HG03060 (cell line): ENCODE data around the gene OR9G1.
"Not testable (repeated sequence)": the region's sequence is repeated elsewhere in the genome, so short reads cannot be mapped to it uniquely, and the experiment has no call there.

Source experiments
- ATAC-seq: cut with Tn5 transposase; IDR thresholded peaks from one replicate; pipeline ENCODE4 v1.9.1; 2021; ENCODE audit warnings: low read depth, moderate number of reproducible peaks; ENCODE audit not compliant: unreplicated experiment

OR9G1 gene, protein sequence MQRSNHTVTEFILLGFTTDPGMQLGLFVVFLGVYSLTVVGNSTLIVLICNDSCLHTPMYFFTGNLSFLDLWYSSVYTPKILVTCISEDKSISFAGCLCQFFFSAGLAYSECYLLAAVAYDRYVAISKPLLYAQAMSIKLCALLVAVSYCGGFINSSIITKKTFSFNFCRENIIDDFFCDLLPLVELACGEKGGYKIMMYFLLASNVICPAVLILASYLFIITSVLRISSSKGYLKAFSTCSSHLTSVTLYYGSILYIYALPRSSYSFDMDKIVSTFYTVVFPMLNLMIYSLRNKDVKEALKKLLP

DNA sequence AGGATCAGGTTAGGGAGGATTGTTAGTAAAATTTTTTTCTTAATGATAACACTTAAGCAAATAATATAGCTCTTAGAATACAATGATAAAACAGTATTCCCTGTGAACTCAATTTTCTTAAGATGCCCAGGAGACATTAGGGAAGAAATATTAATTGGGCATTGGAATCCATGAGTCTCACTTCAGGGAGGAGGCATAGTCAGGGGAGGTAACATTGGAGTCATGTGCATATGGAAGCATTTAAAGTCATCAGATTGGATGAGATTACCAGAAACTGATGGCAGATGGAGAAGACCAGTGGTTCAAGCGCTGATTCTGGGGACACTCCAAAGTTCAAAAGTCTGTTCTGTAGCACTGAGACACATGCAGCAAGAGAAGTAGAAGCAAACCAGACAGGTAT is at the start of gene OR9G1:
TSS of gene OR9G1 (plus strand) at position 301 of the 400 bp plus-strand sequence. CDS start 1,293 bp downstream, outside the sequence.
- no peak for ATAC-seq

DNA sequence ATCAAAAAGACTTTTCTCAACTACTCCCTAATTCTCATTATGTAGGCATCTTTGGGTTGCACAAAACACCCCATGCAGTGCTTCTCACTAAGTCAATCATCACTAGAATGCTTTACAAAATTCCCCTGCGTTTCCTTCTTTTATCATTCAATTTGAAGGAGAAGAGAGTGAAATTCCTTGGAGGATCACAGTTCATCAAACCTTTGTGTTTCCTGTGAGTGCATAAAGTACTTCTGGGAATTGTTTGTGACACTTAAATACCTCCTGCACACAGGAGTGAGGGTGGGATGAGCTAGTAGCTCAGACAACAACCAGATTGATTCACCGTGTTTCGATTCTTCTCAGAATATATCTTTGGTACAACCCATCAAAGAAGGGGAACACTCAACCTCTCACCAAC is 39.1 kb upstream of the OR9G1 start:
- ATAC-seq, result no peak

- no peak for ATAC-seq
These were observed 35.5 kb upstream of the OR9G1 start, which contains the start of gene OR5AR1 for GRCh38 chr11:56663386-56663785. Gene OR5AR1 (plus strand): TSS chr11:56663686. CDS start chr11:56663686, 0 bp downstream.

GRCh38 chr11:56670984-56671383 is 27.9 kb upstream of the OR9G1 start:
- ATAC-seq, result no peak

DNA sequence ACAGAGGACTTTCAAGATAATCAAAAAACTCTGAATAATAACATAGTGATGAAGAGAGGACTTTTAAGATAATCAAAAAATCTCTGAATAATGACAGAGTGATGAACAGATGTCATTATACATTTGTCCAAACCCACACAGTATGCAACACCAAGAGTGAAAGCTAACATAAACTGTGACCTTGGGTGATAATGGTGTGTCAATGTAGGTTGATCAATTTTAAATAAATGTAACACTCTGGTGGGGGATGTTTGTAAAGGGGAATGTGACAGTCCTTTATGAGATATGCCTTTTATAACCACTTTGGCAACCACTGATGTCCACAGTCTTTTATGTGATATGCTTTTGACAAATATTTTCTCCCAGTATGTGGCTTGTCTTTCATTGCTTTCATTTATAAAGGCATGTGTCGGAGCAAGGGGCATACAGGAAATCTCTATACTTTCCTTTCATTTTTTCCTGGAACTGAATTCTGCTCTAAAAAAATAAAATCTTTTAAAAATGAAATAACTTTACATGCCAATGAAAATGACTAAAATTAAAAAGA is 10.3 kb upstream of the OR9G1 start:
- ATAC-seq, result no peak

- ATAC-seq, result not testable (repeated sequence)
These were observed 7.7 kb upstream of the OR9G1 start for GRCh38 chr11:56691179-56691578.

- no peak for ATAC-seq
These were observed 5.5 kb upstream of the OR9G1 start for GRCh38 chr11:56693428-56693827.

DNA sequence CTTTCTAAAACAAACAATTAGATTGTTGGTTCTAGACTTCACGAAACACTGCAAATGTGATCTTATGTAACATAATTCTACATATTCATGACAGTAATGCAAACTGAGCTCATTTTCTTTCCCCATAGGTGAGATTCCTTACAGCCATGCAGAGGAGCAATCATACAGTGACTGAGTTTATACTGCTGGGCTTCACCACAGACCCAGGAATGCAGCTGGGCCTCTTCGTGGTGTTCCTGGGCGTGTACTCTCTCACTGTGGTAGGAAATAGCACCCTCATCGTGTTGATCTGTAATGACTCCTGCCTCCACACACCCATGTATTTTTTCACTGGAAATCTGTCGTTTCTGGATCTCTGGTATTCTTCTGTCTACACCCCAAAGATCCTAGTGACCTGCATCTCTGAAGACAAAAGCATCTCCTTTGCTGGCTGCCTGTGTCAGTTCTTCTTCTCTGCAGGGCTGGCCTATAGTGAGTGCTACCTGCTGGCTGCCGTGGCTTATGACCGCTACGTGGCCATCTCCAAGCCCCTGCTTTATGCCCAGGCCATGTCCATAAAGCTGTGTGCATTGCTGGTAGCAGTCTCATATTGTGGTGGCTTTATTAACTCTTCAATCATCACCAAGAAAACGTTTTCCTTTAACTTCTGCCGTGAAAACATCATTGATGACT is 1.5 kb downstream of the OR9G1 start:
- no peak for ATAC-seq

DNA sequence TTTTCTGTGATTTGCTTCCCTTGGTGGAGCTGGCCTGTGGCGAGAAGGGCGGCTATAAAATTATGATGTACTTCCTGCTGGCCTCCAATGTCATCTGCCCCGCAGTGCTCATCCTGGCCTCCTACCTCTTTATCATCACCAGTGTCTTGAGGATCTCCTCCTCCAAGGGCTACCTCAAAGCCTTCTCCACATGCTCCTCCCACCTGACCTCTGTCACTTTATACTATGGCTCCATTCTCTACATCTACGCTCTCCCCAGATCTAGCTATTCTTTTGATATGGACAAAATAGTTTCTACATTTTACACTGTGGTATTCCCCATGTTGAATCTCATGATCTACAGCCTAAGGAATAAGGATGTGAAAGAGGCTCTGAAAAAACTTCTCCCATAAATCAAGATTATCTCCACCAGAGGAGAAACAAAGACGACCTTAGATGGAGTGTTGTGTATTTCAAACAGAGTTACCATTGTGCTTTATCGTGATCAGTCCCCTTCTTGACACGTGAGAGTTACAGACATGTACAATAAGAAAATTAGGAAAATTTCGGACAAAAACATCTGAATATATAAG is 2.1 kb downstream of the OR9G1 start:
- ATAC-seq, result no peak

GRCh38 chr11:56705784-56706396 is 7.0 kb downstream of the OR9G1 start:
- ATAC-seq, result no peak

- ATAC-seq, result no peak
These were observed 7.6 kb downstream of the OR9G1 start for GRCh38 chr11:56706486-56706885.

DNA sequence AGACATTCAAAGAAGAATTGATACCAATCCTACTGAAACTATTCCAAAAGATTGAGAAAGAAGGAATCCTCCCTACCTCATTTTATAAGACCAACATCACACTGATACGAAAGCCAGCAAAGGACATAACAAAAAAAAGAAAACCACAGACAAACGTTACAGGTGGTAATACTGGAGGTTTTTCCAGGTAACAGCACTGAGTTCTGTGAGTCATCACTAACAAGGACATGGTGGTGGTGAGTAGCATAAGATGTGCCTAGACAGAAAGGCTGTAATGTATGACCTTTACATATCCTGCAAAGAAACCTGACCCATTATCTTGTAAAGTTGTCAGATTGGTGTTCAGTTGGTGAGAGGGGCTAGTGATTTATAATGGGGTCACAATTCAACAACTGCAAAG is 15.3 kb downstream of the OR9G1 start:
- no peak for ATAC-seq

GRCh38 chr11:56716379-56716854 is 17.5 kb downstream of the OR9G1 start:
- no peak for ATAC-seq

DNA sequence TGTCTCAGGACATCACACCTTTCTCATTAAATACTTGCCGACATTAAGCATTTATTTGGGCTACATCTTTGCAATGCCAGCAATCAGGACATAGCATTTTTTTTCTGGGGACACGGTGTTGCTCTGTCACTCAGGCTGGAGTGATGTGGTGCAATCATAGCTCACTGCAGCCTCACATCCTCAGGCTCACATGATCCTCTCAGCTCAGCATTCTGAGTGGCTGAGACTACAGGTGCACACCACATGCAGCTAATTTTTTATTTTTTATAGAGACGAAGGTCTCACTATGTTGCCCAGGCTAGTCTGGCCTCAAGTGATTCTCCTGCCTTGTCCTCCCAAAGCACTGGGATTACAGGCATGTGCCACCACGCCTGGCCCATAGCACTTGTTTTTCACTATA is 21.6 kb downstream of the OR9G1 start:
- no peak for ATAC-seq

DNA sequence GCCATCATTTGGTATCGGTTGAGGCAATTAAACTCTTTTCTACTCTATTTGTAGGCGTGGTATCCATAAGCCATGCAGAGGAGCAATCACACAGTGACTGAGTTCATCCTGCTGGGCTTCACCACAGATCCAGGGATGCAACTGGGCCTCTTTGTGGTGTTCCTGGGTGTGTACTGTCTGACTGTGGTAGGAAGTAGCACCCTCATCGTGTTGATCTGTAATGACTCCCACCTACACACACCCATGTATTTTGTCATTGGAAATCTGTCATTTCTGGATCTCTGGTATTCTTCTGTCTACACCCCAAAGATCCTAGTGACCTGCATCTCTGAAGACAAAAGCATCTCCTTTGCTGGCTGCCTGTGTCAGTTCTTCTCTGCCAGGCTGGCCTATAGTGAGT is 41.2 kb downstream of the OR9G1 start:
- ATAC-seq, result no peak

GRCh38 chr11:56740886-56741285 is 42.0 kb downstream of the OR9G1 start:
- ATAC-seq, result no peak

DNA sequence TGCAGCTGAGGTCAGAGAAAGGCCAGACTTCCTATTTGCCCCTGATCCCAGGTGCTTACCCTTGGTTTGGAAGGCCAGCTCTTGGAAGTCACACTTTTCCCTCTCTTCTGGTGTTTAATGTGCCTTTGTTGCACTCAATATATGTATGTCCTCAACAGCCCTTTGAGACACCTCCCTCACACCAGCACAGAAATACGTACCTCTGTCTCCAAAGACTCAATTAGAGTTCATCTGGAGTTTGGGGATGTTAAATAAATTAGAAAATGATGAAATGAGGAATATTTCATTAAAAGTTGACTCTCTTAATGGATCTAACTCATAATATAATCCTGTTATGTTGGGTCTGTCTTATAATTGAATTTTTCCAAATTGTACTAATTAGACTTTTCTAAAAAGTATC is 49.7 kb downstream of the OR9G1 start, which contains the start of gene OR9G4:
TSS of gene OR9G4 (minus strand) at position 101 of the 400 bp plus-strand sequence. CDS start 4,931 bp downstream, outside the sequence.
- no peak for ATAC-seq

DNA sequence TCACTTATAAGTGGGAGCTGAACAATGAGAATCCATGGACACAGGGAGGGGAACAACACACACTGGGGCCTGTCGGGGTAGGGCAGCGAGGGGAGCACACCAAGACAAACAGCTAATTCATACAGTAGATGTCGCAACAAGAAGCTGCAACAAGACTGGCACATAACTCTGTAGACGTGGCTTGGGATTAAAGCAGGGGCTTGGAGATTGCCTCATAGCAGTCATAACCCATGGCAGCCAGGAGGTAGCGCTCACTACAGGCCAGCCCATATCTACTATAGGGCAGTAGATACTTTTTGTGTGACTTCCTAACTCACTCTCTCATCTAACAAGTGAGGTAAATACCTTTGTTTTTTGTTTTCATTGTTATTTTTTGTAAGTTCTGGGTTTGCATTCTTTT is 51.3 kb downstream of the OR9G1 start:
- no peak for ATAC-seq

- no peak for ATAC-seq
These were observed 52.6 kb downstream of the OR9G1 start for GRCh38 chr11:56751480-56751879.
